PFSK-1 (cell line): ENCODE data around the gene CLDN11.

Experiments used
- POLR2AphosphoS5 ChIP-seq: IDR thresholded peaks from 2 replicates; pipeline ENCODE4 v1.6.1; 2012; ENCODE audit warnings: low read depth, mild to moderate bottlenecking, control low read depth, low read length, moderate library complexity
- REST ChIP-seq, 2 experiments: IDR thresholded peaks; 2 replicates each; pipeline versions ENCODE4 v1.6.1 to v1.8.0; 2011 to 2012; ENCODE audit warnings: low read depth in 2 of 2, low read length in 2 of 2, control low read depth in 1 of 2, inconsistent platforms in 1 of 2, mild to moderate bottlenecking in 1 of 2, moderate library complexity in 1 of 2; ENCODE audit not compliant: insufficient read depth in 1 of 2
- SIN3A ChIP-seq: IDR thresholded peaks from 2 replicates; pipeline ENCODE4 v1.6.1; 2012; ENCODE audit warnings: mild to moderate bottlenecking, low read length, moderate library complexity, borderline replicate concordance; ENCODE audit not compliant: insufficient read depth
- TAF1 ChIP-seq: IDR thresholded peaks from 2 replicates; pipeline ENCODE4 v1.6.1; 2012; ENCODE audit warnings: low read length, control low read depth, borderline replicate concordance; ENCODE audit not compliant: insufficient read depth

GRCh38 chr3:170429050-170429449 is 10.4 kb downstream of the CLDN11 start:
- TF ChIP-seq POLR2AphosphoS5 (no peak), REST (IDR thresholded peaks at IDR 0.05; ENCODE audit: insufficient read depth in 1 of 2, low read depth in 2 of 2, low read length in 2 of 2) (no peak), TAF1 (no peak), SIN3A (no peak)
